NOMO-1 treated with DMSO at 0.1 percent for 48 hours (cell line): ENCODE results near the gene CYB561.

Source experiments
- DNase-seq: peaks from one replicate; lab custom pipeline; 2025; ENCODE audit not compliant: unreplicated experiment; lab: John Stamatoyannopoulos, UW

Gene CYB561

GRCh38 chr17:63435681-63436522 is 10.2 kb downstream of the CYB561 start:
- DNase-seq = no peak

- no peak for DNase-seq
Measured at GRCh38 chr17:63434951-63435571, 11.0 kb downstream of the CYB561 start.

- no peak for DNase-seq
Measured at GRCh38 chr17:63433746-63434591, 12.1 kb downstream of the CYB561 start.

- no peak for DNase-seq
Measured at GRCh38 chr17:63431939-63432804, 13.9 kb downstream of the CYB561 start.

- DNase-seq = no peak
Measured at GRCh38 chr17:63431618-63431938, 14.5 kb downstream of the CYB561 start.

- no peak for DNase-seq
Measured at GRCh38 chr17:63430223-63430622, 15.9 kb downstream of the CYB561 start.

GRCh38 chr17:63429766-63430165 is 16.3 kb downstream of the CYB561 start:
- DNase-seq = no peak

GRCh38 chr17:63426917-63427308 is 19.2 kb downstream of the CYB561 start:
- DNase-seq = no peak

GRCh38 chr17:63426041-63426916 is 19.8 kb downstream of the CYB561 start:
- no peak for DNase-seq

- DNase-seq = peak; percentile 45
Measured at GRCh38 chr17:63425483-63425882, 20.6 kb downstream of the CYB561 start.

- no peak for DNase-seq
Measured at GRCh38 chr17:63423963-63424362, 22.1 kb downstream of the CYB561 start.

GRCh38 chr17:63423251-63423950 is 22.7 kb downstream of the CYB561 start:
- DNase-seq = no peak

- no peak for DNase-seq
Measured at GRCh38 chr17:63421681-63422645, 24.1 kb downstream of the CYB561 start.

GRCh38 chr17:63420868-63421680 is 25.0 kb downstream of the CYB561 start:
- DNase-seq = no peak

- no peak for DNase-seq
Measured at GRCh38 chr17:63419949-63420867, 25.9 kb downstream of the CYB561 start.

GRCh38 chr17:63419398-63419797 is 26.7 kb downstream of the CYB561 start:
- no peak for DNase-seq
